Fibroblast of skin of right biceps (primary cell): Measurements from ENCODE around the gene GAK.
A peak's percentile ranks its signal among the peaks of the same experiment; 100 is the strongest.

Experiments
- DNase-seq: peaks from one replicate; pipeline ENCODE4 v3.0.0-alpha.2; 2013

Gene GAK

DNA sequence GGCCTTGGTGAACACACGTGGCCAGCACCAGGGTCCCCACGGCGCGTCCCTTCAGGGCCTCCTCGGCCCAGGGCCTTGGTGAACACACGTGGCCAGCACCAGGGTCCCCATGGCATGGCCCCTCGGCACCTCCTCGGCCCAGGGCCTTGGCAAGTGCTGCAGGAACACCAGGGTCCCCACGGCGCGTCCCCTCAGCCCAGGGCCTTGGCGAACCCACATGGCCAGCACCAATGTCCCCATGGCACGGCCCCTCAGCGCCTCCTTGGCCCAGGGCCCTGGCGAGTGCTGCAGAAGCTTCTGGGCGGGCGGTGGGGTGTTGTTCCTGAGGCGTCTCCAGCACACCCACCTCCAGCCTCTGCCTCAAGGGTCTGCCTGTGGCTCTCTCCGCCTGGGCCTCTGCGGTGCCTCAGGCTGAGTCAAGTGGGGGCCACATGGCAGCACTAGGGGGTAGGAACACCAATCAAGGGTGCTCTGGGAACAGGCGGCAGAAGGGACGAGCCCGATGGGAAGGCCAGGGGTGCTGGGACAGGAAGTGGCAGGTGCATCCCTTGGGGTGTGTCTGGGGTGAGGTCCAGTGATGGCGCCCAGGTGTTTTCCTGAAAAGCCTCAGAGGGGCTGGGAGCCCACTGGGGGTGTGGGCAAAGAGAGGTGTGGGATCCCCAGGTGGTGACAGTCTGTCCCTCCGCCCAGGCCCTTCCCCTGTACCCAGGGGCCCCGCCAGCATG, 64.4 kb downstream of the GAK start:
- no peak for DNase-seq

DNA sequence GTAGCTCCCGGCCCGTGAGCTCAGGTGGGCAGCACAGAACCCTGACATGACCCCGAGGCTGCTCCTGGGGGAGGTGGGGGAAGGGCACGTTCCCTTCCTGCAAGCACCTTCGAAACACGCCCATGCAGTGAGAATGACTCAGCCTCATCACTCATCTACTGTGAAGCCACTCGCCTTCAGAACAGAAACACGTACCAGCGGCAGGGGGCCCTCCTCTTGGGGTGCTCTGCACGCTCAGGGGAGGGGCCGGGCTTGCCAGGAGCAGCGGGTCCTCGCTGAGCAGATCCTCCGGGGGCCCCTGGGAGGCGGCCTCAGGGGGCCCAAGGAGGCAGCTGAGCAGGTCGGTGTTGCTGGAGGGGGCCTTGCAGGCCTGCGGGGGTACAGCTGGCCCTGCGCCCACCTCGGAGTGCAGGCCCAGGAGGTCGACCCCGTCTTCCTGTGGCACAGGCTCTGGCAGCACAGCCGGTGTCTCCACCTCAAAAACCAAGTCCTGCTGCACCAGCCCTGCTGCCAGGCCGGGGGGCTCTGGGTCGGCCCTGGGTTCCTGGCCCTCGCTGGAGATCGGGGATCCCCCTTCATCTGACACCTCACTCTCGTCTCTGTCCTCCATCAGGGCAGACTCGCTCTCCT, 65.2 kb downstream of the GAK start:
- DNase-seq = peak; percentile 4

DNA sequence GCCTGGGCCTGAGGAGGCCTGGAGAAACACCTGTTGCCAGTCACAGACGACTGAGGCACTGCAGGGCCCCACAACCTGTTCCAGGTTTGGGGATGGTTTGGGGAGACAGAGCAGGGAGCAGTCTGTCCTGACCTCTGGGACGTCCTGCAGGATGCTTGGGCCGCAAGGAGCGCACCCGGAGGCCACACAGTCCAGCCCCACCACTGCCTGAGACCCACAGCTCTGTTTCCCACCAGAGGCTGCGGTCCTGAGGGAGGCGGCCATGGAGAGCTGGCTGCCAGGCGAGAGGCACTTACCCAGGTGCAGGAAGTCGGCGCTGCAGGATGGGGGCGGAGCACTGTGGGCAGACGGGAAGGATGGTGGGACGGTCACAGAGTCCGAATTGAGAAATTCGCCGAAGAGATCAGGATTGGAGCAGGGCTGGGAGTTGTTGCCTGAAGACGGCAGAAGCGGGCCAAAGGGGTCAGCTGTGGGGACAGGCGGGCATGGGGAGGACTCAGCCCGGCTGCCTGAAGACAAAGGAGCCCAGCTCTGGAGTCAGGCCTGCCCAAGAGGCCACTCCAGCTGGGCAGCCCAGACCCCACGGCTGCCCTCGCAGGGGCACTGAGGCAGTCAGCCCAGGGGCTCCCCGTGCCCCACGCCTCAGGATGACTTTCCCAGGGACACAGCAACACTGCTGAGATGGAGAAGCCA, 65.9 kb downstream of the GAK start:
- DNase-seq = no peak

DNA sequence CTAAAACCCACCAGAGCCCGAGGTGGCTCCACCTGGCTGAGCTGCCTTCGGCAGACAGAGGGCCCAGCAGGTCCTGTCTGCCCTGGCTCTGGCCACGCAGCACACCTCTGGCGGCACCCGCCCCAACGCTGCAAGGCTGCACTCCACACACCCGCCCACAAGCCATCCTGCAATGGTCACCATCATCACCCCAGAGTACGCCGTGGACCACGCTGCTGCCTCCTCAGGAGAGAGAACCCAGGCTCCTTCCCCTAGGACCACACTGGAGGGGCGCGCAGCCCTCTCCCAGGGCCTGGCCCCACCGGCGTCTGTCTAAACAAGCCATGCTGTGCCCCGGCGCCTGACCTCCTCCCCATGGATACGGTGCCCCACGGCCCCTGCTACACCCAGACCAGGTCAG, 66.5 kb downstream of the GAK start:
- DNase-seq = no peak

DNA sequence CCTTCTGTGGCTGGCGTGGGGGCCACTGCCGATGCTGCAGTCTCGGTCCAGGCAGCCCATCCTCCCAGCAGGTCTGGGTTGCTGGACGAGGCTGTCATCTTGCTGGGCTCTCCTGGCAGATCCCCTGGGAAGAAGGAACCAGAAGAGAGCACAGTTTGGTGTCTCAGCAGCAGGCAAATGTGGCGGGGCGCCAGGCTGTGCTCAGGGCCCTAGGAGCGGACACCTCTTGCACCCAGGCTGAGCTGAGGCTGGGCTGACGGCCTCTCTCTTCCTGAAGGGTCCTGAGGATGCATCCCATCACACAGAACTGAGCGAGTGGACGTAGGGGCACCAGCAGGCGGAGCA, 67.0 kb downstream of the GAK start:
- no peak for DNase-seq

- DNase-seq = no peak
These were observed 67.5 kb downstream of the GAK start for GRCh38 chr4:864456-865120.

DNA sequence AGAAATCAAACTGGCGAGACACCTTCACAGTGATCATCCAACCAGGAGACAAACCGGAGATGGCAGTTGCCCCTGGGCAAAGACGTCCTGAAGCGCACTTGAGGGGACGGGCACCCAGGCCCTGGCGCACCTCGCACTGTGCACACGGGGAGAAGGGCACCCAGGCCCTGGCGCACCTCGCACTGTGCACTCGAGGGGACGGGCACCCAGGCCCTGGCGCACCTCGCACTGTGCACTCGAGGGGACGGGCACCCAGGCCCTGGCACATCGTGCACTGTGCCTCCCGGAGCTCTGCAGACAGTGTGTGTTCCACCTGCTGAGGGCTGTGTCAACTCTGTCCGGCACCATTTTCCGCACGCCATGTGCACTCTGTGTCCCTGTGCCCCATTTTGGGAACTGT, 71.6 kb downstream of the GAK start:
- DNase-seq = no peak

- DNase-seq = no peak
These were observed 72.6 kb downstream of the GAK start for GRCh38 chr4:859496-859895.

DNA sequence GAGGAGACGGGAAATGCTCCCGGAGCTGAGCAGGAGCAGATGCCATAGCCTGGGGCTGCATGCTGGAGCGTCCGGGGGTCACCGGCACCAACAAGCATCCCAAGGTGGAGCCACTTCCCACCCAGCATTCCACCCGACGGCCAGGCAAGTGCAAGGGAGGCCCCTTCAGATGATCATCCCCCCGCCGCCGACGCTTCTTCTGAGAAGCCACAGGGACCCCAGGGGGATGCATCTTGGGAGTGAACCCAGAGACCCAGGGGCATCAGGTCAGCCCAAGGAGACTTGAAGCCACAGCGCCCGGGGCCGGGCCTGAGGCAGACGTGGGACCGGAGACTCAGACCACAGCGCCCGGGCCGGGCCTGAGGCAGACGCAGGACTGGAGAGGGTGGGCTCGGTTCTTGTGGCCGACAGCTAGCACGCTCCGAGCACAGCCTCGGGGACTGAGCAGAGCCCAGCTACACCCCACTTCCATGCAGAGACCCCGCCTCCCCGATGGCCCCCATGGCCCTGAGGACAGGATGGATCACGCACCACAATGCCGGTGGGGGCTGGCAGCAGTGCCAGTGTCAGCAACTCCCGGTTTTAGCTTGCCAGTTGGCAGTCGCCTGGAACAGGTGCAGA, 73.2 kb downstream of the GAK start:
- no peak for DNase-seq

DNA sequence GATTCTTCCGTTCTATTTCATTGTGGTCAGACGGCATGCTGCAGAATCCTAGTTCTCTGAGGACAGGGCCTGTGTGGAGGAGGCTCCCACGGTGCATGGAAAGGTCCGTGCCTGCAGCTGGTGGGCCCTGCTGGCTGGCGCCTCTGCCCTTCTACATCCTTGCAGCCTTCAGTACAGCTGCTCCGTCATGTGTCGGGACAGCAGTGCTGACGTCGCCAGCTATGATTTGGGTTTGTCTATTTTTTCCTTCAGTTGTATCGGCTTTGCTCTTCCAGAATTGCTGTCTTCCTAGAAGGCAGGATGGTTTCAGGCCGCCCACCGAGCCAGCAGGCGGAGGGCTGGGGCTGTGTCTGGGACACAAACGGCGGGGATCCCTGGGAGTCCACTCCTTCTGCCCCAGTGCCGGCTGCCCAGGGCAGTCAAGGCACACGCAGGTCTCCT, 74.1 kb downstream of the GAK start:
- DNase-seq = no peak

GRCh38 chr4:857461-857860, 74.7 kb downstream of the GAK start:
- DNase-seq = no peak

GRCh38 chr4:856225-856901, 75.8 kb downstream of the GAK start:
- no peak for DNase-seq

GRCh38 chr4:855880-856224, 76.3 kb downstream of the GAK start:
- no peak for DNase-seq

DNA sequence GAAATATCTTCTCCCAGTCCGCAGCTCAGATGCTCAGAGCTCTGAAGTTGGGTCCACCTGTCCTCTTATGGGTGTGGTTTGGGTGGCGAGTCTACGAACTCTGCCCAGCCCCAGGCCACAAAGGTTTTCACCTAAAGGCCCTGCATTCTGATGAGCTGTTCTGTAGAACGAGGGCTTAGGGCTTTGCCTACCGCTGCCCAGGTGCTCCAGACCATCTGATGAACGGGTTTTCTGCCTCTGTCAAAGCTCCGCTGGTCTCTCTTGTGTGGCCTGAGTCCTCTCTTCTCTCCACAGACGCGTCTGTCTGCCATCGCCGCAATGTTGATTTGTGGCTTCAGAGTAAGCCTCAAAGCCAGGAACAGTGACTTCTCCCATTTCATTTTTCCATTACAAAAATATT, 77.8 kb downstream of the GAK start:
- DNase-seq = no peak

GRCh38 chr4:853416-853781, 78.7 kb downstream of the GAK start:
- DNase-seq = no peak

DNA sequence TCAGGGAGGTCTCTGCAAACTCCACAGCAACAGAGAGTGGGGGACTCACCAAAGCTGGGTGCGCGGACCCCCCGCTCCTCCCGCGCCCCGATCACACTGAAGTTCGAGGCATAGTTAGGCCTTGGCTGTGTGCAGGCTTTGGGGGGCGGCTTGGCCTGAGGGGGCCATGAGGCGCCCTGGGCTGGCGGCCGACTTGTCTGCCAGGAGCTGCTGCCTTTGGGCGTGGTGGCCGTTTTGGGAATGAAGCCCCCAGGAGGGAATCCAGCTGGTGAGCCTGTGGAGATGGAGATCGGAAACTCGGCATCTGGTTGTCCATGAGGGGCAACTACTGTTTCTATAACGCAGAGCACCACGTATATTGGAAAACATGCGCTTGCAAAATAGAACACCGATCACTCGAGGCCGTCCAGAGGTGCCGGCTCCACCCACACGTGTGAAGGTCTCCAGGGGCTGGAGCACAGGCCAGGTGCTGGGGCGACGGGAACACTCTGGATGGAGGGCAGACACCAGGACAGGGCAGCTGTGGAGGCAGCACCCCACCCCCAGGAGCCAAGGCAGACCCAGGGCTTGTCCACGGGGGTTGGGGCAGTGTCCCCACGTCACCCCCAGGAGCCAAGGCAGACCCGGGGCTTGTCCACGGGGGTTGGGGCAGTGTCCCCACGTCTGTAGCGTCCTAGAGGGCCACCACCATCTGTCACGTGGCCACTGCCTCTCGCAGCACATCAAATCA, 80.2 kb downstream of the GAK start:
- no peak for DNase-seq

DNA sequence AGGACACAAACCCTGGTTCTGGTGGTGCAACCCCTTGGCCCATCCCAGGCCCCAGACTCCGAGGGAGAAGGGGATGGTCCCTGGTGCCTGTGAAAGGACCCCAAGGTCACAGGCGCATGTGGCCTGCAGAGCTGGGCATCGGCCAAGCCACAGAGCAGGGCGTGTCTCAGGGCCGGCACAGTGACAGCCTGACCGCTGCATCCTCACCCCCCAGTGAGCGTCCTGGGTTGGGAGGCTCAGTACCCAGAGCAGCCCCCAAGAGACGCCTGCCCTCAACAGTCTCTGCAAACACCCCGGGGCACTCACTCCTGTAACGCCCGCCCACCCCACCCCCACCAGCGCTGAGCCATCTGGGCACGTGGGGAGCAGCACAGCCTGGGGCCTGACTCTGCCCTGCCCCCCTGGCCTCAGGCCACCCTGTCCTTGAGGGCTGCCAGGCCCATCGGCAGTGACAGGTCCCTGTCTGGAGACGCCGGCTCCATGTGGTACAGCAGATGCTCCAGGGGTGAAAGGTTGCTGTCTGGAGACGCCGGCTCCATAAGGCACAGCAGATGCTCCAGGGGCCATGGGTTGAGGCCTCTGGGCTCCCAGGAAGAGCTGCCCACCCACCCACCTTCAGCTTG, 81.7 kb downstream of the GAK start:
- no peak for DNase-seq

GRCh38 chr4:849478-850175, 82.5 kb downstream of the GAK start:
- no peak for DNase-seq

DNA sequence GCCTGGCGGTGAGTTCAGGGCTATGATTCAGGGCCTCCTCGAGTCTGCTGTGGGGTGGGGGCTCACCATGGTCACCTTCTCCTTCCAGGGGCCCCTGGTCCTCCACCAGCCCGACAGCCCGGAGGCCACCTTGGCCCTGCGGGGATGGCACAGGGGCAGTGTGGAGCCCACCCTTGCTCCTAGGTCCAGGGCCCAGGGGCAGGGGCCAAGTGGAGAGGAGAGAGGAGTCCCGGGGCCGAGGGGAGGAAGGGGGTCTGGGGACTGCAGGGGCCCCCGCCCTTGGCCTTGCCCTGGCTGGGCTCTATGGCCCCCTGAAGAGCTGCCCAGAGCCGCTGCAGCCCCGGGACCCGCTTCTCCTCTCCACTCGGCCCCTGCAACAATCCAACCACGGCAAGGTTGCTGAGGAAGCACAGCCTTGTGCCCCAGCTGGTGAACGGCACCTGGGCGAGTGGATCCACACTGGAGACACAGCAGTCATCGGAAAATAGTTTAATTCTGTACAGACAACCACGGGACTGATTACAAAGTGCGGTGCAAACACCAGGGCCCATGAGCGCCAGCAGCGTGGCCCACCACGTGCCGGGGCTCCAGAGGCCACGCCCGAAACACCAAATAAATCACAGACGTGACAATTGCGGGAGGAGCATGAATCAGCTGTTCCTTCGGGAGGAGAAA, 83.2 kb downstream of the GAK start:
- DNase-seq = peak; percentile 5

DNA sequence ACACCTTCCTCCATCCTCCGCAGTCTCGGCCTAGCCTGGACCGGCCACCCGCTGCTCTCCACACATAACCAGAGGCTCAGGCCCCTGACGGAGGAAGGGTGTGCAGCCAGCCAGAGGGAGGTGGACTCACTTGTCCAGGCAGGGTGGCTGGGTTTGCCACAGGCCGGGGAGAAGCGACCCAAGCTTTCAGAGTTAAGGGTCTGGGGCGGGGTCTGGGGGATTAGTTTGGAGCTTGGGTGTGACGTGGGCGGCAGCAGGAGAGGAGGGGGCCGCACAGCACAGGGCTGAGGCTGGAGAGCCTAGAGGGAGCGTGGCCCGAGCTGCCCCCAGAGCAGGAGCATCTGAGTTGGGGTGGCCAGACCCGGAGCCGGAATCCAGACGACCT, 83.8 kb downstream of the GAK start:
- no peak for DNase-seq

- DNase-seq = peak; percentile 24
These were observed 86.3 kb downstream of the GAK start for GRCh38 chr4:845836-846251.
